ENCODE measurements around the gene MICU2.

MICU2 gene

GRCh38 chr13:21481359-21481758 is 122.6 kb downstream of the MICU2 start:
- TF ChIP-seq SIN3A (IDR thresholded peaks at IDR 0.05; ENCODE audit: borderline replicate concordance, insufficient read depth, low read length) (no peak), FOXP2 (optimal IDR thresholded peaks at IDR 0.05; ENCODE audit: borderline replicate concordance, extremely low read depth, extremely low read length, insufficient read depth) (no peak), TAF1 (IDR thresholded peaks at IDR 0.05; ENCODE audit: borderline replicate concordance, insufficient read depth, low read length) (no peak), REST (IDR thresholded peaks at IDR 0.05; ENCODE audit: insufficient read depth in 1 of 2, low read depth in 2 of 2, low read length in 2 of 2) (no peak), POLR2AphosphoS5 (IDR thresholded peaks at IDR 0.05; ENCODE audit: low read depth, low read length) (no peak)

GRCh38 chr13:21478881-21479808 is 124.8 kb downstream of the MICU2 start:
- TF ChIP-seq SIN3A (IDR thresholded peaks at IDR 0.05; ENCODE audit: borderline replicate concordance, insufficient read depth, low read length): no peak
- TF ChIP-seq REST (IDR thresholded peaks at IDR 0.05; ENCODE audit: insufficient read depth in 1 of 2, low read depth in 2 of 2, low read length in 2 of 2): no peak
- no peak for TF ChIP-seq TAF1 (IDR thresholded peaks at IDR 0.05; ENCODE audit: borderline replicate concordance, insufficient read depth, low read length)
- no peak for TF ChIP-seq FOXP2 (optimal IDR thresholded peaks at IDR 0.05; ENCODE audit: borderline replicate concordance, extremely low read depth, extremely low read length, insufficient read depth)
- TF ChIP-seq POLR2AphosphoS5 (IDR thresholded peaks at IDR 0.05; ENCODE audit: low read depth, low read length): no peak

GRCh38 chr13:21476893-21477472 is 127.0 kb downstream of the MICU2 start:
- no peak for TF ChIP-seq POLR2AphosphoS5 (IDR thresholded peaks at IDR 0.05; ENCODE audit: low read depth, low read length)
- no peak for TF ChIP-seq TAF1 (IDR thresholded peaks at IDR 0.05; ENCODE audit: borderline replicate concordance, insufficient read depth, low read length)
- TF ChIP-seq REST (IDR thresholded peaks at IDR 0.05; ENCODE audit: insufficient read depth in 1 of 2, low read depth in 2 of 2, low read length in 2 of 2): no peak
- TF ChIP-seq FOXP2 (optimal IDR thresholded peaks at IDR 0.05; ENCODE audit: borderline replicate concordance, extremely low read depth, extremely low read length, insufficient read depth): no peak
- no peak for TF ChIP-seq SIN3A (IDR thresholded peaks at IDR 0.05; ENCODE audit: borderline replicate concordance, insufficient read depth, low read length)

- no peak for TF ChIP-seq SIN3A (IDR thresholded peaks at IDR 0.05; ENCODE audit: borderline replicate concordance, insufficient read depth, low read length)
- no peak for TF ChIP-seq TAF1 (IDR thresholded peaks at IDR 0.05; ENCODE audit: borderline replicate concordance, insufficient read depth, low read length)
- no peak for TF ChIP-seq FOXP2 (optimal IDR thresholded peaks at IDR 0.05; ENCODE audit: borderline replicate concordance, extremely low read depth, extremely low read length, insufficient read depth)
- no peak for TF ChIP-seq REST (IDR thresholded peaks at IDR 0.05; ENCODE audit: insufficient read depth in 1 of 2, low read depth in 2 of 2, low read length in 2 of 2)
- TF ChIP-seq POLR2AphosphoS5 (IDR thresholded peaks at IDR 0.05; ENCODE audit: low read depth, low read length): no peak
These were observed 128.9 kb downstream of the MICU2 start for GRCh38 chr13:21475115-21475514.

All from PFSK-1 (cell line).